Subcutaneous abdominal adipose tissue (tissue), 5 donors: ENCODE results near the gene NAP1L1.

ENCODE experiments used
- H3K27ac ChIP-seq: one replicate; pipeline ENCODE4 v1.7.0; 2013; ENCODE audit warnings: low read depth, mild to moderate bottlenecking, inconsistent platforms, low read length, moderate library complexity
- H3K27me3 ChIP-seq, 5 donors: one replicate each; pipeline ENCODE4 v1.7.0; 2013; ENCODE audit warnings: low read length in 5 of 5, inconsistent platforms in 1 of 5; ENCODE audit not compliant: control insufficient read depth in 5 of 5, insufficient read depth in 4 of 5
- H3K36me3 ChIP-seq, 5 donors: one replicate each; pipeline ENCODE4 v1.7.0; 2013; ENCODE audit warnings: low read length in 5 of 5; ENCODE audit not compliant: control insufficient read depth in 5 of 5, insufficient read depth in 5 of 5
- H3K4me1 ChIP-seq, 5 donors: one replicate each; pipeline ENCODE4 v1.7.0; 2013; ENCODE audit warnings: low read length in 5 of 5, mild to moderate bottlenecking in 3 of 5, moderate library complexity in 1 of 5; ENCODE audit not compliant: control insufficient read depth in 5 of 5, insufficient read depth in 5 of 5
- H3K4me3 ChIP-seq, 5 donors: one replicate each; pipeline ENCODE4 v1.7.0; 2013; ENCODE audit warnings: low read length in 5 of 5, low read depth in 1 of 5
- H3K9ac ChIP-seq, 5 donors: one replicate each; pipeline ENCODE4 v1.7.0; 2013; ENCODE audit warnings: low read length in 5 of 5, mild to moderate bottlenecking in 4 of 5, moderate library complexity in 3 of 5
- H3K9me3 ChIP-seq, 5 donors: one replicate each; pipeline ENCODE4 v1.7.0; 2013; ENCODE audit warnings: low read length in 5 of 5; ENCODE audit not compliant: control insufficient read depth in 5 of 5
- donor health status: healthy.
- donor health status: healthy.
- donor health status: healthy.
- donor health status: healthy.
- donor health status: healthy.

Gene NAP1L1

DNA sequence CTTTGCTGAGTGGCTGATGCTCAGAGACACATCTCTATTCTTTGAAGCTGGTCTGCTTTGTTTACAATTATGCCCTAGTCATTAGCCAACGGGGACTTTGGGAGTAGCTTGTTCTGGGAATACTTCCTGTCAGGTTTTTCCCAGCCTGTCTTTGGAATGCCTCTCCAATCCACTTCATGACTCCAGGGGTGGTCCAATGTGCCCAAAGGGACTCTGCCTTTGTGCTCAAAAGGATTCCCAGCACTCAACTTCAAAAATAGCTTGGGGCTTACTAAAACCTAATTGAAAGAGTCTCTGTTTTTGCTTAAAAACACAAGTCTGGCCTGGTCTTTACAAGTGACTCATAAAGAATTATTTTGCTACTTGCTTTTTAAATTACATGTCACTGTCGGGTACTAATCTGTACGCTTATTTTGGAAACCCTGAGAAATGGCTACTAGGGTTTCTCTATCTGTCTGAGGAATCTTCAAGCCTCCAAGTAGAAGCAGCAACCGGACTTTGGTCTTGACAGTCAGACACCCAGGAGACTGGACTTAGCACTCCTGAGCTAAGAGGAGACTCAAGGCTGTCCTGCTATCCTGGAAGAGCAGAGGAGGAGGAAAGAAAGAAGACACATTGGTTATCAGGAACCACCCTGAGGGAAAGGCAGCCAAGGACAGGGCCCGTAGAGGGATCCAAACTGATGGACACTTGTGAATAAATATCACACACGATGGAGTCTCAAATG, 73.6 kb downstream of the NAP1L1 start:
- no peaks in the 10 kb centered on the region for H3K36me3 ChIP-seq
- H3K27ac ChIP-seq: no peak overlapping the region
- H3K4me3 ChIP-seq: no peak overlapping the region
- H3K9me3 ChIP-seq: no peaks in the 10 kb centered on the region
- no peaks in the 10 kb centered on the region for H3K27me3 ChIP-seq
- H3K9ac ChIP-seq: no peak overlapping the region
- no peaks in the 10 kb centered on the region for H3K4me1 ChIP-seq

DNA sequence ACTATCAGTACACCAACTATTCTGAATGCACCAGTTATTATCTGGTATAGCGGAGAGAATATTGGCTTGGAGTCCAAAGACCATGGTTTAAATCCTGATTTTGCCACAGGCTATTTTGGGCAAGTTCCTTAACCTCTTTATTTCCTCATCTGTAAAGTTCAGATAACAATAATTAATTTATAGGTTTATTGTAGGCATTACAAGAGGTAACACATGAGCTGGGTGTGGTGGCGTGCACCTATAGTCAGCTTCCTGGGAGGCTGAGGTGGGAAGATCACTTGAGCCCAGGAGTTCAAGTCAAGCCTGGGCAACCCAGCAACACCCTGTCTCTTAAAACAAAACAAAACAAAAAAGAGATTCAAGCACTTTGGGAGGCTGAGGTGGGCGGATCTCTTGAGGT, 76.1 kb downstream of the NAP1L1 start:
- no peaks in the 10 kb centered on the region for H3K36me3 ChIP-seq
- H3K9ac ChIP-seq: no peak overlapping the region
- H3K4me3 ChIP-seq: no peak overlapping the region

DNA sequence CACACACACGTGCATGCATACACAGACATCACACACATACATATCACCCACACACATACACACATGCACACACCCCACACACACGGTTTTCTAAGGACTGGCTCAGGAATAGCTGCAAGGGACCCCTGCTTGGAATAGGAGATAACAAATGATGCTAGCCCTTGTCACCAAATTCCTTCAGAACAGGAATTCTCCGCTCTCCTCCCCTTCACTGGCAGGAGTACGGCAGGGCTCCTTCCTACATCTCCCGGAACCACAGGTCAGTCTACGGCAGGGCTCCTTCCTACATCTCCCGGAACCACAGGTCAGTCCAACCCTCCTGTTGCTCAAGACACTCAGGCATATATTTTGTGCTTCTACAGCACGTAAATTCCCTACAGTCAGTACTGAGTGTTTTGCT, 76.8 kb downstream of the NAP1L1 start:
- Histone ChIP-seq H3K4me3 (no peak overlapping the region), H3K36me3 (no peaks in the 10 kb centered on the region), H3K27me3 (no peaks in the 10 kb centered on the region), H3K9ac (no peak overlapping the region), H3K9me3 (no peaks in the 10 kb centered on the region), H3K4me1 (no peaks in the 10 kb centered on the region), H3K27ac (no peak overlapping the region)

More for the DNA sequence above, 76.1 kb downstream of the NAP1L1 start:
- Histone ChIP-seq H3K27me3 (no peaks in the 10 kb centered on the region), H3K9me3 (no peaks in the 10 kb centered on the region), H3K27ac (no peak overlapping the region), H3K4me1 (no peaks in the 10 kb centered on the region)

DNA sequence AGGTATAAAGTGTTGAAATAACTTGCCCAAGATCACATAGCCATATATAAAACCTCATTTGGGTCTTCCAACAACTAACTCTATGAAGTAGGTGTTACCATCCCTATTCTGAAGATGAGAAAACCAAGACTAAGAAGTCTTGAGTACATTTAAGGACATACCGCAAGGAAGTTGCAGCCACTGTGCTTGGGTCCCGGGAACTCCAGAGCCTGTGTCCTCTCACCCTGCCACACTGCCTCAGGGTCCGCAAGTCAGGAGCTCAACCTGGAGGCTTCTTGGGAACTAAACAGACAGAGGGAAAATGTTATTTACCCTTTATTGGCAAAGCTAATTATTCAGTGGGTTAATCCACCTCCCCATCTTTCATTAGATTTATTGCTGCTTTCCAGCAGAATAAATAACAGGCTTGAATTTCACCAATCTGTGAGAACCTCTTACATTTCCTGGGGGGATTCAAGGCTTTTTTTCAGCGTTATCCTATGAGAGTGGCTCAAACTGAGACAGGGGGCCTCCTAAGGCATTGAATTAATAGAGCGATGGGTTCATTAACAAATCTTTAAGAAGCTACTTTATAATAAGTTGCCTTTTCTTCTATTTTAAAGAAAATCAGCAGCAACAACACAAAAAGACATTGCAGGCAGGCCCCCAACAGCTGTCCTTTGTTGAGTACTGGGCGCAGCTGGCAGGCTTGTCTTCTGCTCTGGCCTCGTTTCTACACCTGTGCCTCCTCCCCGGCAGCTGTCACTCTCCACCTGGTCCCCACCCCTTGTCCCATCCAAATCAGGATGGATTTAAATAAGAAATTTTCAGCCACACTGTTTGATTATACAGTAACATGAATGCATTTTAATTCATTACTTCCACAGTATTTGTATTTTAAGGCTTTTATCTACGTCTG, 78.2 kb downstream of the NAP1L1 start:
- H3K4me1 ChIP-seq: no peaks in the 10 kb centered on the region
- no peaks in the 10 kb centered on the region for H3K9me3 ChIP-seq
- H3K27ac ChIP-seq: no peak overlapping the region
- no peak overlapping the region for H3K9ac ChIP-seq
- H3K4me3 ChIP-seq: no peak overlapping the region
- H3K36me3 ChIP-seq: no peaks in the 10 kb centered on the region
- no peaks in the 10 kb centered on the region for H3K27me3 ChIP-seq

DNA sequence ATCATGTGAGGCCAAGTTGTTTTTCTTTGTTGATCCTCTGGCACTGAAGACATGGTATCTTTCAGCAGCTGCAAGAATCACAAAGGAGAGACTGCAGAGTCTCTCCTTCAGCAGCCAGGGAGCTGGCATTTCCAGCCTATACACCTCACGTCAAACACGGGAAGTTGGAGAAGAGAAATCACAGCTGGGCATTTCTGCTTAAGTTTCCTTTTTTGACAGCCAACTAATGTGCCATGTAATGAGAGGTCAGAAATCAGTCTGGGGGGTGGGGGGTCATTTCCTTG, 81.2 kb downstream of the NAP1L1 start:
- Histone ChIP-seq H3K9ac (no peak overlapping the region), H3K27ac (no peak overlapping the region), H3K36me3 (no peaks in the 10 kb centered on the region), H3K27me3 (no peaks in the 10 kb centered on the region), H3K4me1 (no peaks in the 10 kb centered on the region), H3K4me3 (no peak overlapping the region), H3K9me3 (no peaks in the 10 kb centered on the region)

DNA sequence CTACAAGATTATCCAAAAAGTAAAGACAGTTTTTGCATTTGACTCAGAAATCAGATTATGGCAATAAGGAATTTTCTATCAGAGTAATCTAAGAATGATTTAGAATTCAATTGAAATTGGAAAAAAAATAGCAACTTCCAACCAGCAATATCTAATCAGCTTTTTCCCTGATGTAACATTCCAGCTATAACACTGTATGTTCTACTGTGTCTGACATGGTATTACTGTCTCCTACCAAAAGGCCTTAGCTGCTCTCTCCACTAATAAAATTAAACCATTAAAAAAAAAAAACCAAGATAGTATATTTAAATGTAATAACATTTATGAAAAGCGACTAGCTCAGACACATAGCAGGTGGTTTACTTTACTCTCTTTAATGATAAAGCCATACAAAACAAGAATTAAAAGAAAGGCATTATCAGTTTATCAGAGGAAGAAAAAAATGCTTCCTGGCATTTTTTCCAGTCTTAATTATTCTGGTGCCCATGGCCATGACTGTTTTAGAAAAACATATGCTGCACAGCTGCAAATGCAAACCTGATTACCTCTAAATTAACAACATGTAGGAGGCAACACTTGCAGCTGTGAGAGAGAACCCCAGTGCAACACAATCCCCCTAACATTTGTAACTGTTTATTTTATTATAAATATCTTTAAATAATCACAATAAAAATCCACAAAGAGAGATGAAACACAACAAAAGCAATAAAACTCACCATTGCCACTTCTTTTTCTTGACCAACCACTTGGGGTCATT, 81.7 kb downstream of the NAP1L1 start:
- Histone ChIP-seq H3K4me3 (no peak overlapping the region), H3K9ac (no peak overlapping the region), H3K9me3 (no peaks in the 10 kb centered on the region), H3K27me3 (no peaks in the 10 kb centered on the region), H3K27ac (no peak overlapping the region), H3K4me1 (no peaks in the 10 kb centered on the region), H3K36me3 (no peaks in the 10 kb centered on the region)

DNA sequence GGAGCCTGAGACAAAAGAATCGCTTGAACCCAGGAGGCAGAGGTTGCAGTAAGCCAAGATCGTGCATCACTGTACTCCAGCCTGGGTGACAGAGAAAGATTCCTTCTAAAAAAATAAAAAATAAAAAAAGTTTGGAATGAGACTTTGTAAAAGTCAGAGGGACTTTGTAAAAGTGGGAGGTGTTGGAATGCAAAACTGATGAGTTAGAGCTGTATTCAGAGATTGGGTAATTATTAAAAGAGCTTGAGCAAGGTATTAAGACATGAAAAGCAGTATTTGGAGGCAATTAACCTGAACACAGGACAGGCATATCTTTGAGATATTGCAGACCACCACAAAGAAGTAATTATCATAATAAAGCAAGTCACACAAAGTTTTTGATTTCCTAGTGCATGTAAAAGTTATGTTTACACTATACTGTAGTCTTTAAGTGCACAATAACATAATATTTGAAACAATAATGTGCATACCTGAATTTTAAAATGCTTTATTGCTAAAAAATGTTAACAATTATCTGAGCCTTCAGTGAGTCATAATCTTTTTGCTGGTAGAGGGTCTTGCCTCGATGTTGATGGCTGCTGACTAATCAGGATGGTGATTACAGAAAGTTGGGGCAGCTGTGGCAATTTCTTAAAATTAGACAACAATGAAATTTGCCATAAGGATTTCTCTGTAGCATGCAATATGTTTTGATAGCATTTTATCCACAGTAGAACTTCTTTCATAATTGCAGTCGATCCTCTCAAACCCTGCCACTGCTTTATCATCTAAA, 86.0 kb downstream of the NAP1L1 start:
- no peak overlapping the region for H3K27ac ChIP-seq
- H3K27me3 ChIP-seq: no peaks in the 10 kb centered on the region
- H3K4me1 ChIP-seq: peaks cover 0 to 9% (median 3%) of the 10 kb centered on the region in 5 donors
- H3K9ac ChIP-seq: no peak overlapping the region
- no peaks in the 10 kb centered on the region for H3K9me3 ChIP-seq
- H3K36me3 ChIP-seq: no peaks in the 10 kb centered on the region
- no peak overlapping the region for H3K4me3 ChIP-seq

DNA sequence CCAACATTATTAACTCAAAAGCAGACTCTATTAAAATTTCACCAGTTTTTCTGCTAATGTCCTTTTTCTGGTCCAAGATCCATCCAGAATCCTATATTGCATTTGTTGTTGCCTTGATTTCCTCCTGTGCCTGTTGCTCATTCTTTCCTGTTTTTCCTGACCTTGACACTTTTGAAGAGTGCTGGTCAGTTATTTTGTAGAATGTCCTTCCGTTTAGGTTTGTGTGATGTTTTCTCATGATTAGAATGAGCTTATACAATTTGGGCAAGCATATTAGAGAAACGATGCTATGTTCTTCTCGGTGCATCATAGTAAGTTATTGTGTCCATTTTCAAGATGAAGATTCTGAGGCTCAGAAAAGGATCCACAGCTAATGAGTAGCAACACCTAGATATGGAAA, 86.8 kb downstream of the NAP1L1 start:
- Histone ChIP-seq H3K27me3 (no peaks in the 10 kb centered on the region), H3K9me3 (no peaks in the 10 kb centered on the region), H3K27ac (no peak overlapping the region), H3K9ac (no peak overlapping the region), H3K4me1 (peaks cover 0 to 9% (median 3%) of the 10 kb centered on the region in 5 donors), H3K36me3 (no peaks in the 10 kb centered on the region), H3K4me3 (no peak overlapping the region)

DNA sequence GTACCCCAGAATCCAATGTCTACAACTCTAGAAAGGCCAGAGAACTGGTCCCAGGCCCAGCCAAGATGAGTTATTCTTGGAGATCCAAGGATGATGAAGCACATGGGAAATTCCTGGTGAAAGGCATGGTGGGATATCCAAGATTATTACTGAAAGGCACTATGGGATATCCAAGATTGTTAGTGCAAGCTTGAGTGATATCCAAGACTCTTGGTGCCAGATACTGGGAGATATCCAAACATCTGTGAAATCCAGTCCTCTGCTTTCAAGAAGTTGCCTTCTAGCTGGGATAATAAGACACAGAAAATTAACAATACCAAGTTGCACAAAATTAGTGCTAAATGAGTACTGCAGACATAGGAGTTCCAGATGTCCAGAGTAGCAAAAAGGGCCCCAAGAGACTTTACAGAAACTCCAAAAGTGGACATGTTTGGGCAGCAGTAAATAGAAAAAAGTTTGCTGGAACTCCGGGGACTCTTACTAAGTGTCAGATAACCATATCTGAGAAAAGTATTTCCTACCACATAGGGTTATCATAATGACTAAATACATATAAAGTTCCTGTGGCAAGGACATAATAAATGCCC, 87.5 kb downstream of the NAP1L1 start:
- H3K9me3 ChIP-seq: no peaks in the 10 kb centered on the region
- no peaks in the 10 kb centered on the region for H3K27me3 ChIP-seq
- H3K27ac ChIP-seq: no peak overlapping the region
- peaks cover 0 to 9% (median 3%) of the 10 kb centered on the region in 5 donors for H3K4me1 ChIP-seq
- no peak overlapping the region for H3K9ac ChIP-seq
- no peaks in the 10 kb centered on the region for H3K36me3 ChIP-seq
- no peak overlapping the region for H3K4me3 ChIP-seq
